DND-41 (cell line): Measurements from ENCODE around the gene HIVEP2.

Experiments used
- EZH2 ChIP-seq: IDR thresholded peaks from 3 replicates; pipeline ENCODE4 v1.6.1; 2012; ENCODE audit warnings: borderline replicate concordance, low read depth, mild to moderate bottlenecking, moderate library complexity, low read length, inconsistent platforms; ENCODE audit not compliant: severe bottlenecking
- TF ChIP-seq, protein P1 (sequence below): IDR thresholded peaks from 2 replicates; pipeline ENCODE4 v1.5.1; 2012; ENCODE audit warnings: borderline replicate concordance, low read length, moderate library complexity, mild to moderate bottlenecking; ENCODE audit not compliant: poor library complexity, severe bottlenecking; ENCODE audit errors: extremely low read depth

- TF ChIP-seq, protein P1, sequence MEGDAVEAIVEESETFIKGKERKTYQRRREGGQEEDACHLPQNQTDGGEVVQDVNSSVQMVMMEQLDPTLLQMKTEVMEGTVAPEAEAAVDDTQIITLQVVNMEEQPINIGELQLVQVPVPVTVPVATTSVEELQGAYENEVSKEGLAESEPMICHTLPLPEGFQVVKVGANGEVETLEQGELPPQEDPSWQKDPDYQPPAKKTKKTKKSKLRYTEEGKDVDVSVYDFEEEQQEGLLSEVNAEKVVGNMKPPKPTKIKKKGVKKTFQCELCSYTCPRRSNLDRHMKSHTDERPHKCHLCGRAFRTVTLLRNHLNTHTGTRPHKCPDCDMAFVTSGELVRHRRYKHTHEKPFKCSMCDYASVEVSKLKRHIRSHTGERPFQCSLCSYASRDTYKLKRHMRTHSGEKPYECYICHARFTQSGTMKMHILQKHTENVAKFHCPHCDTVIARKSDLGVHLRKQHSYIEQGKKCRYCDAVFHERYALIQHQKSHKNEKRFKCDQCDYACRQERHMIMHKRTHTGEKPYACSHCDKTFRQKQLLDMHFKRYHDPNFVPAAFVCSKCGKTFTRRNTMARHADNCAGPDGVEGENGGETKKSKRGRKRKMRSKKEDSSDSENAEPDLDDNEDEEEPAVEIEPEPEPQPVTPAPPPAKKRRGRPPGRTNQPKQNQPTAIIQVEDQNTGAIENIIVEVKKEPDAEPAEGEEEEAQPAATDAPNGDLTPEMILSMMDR, result no peak
- TF ChIP-seq EZH2, result no peak
Measured at GRCh38 chr6:142878407-142878806, 66.6 kb downstream of the HIVEP2 start.
